ENCODE data around the gene PDZD8.
"Not testable (repeated sequence)": the region's sequence is repeated elsewhere in the genome, so short reads cannot be mapped to it uniquely, and the experiment has no call there.

The PDZD8 gene

GRCh38 chr10:117290872-117291271, 84.4 kb downstream of the PDZD8 start:
- DNase-seq (ENCODE audit: low read depth): not testable (repeated sequence)

GRCh38 chr10:117284716-117285494, 90.3 kb downstream of the PDZD8 start:
- no peak for DNase-seq (ENCODE audit: low read depth)

GRCh38 chr10:117277675-117278074, 97.6 kb downstream of the PDZD8 start:
- no peak for DNase-seq (ENCODE audit: low read depth)

- no peak for DNase-seq (ENCODE audit: low read depth)
Measured at GRCh38 chr10:117275121-117275520, 100.1 kb downstream of the PDZD8 start.

- DNase-seq (ENCODE audit: low read depth): no peak
Measured at GRCh38 chr10:117274509-117274908, 100.7 kb downstream of the PDZD8 start.

GRCh38 chr10:117273980-117274379, 101.3 kb downstream of the PDZD8 start:
- DNase-seq (ENCODE audit: low read depth): no peak

GRCh38 chr10:117272195-117273076, 102.8 kb downstream of the PDZD8 start:
- DNase-seq (ENCODE audit: low read depth): no peak

GRCh38 chr10:117271427-117271826, 103.8 kb downstream of the PDZD8 start:
- DNase-seq (ENCODE audit: low read depth): no peak

GRCh38 chr10:117268907-117269306, 106.3 kb downstream of the PDZD8 start:
- no peak for DNase-seq (ENCODE audit: low read depth)

GRCh38 chr10:117268258-117268657, 107.0 kb downstream of the PDZD8 start:
- DNase-seq (ENCODE audit: low read depth): no peak

- DNase-seq (ENCODE audit: low read depth): no peak
Measured at GRCh38 chr10:117266812-117267211, 108.4 kb downstream of the PDZD8 start.

GRCh38 chr10:117266400-117266799, 108.8 kb downstream of the PDZD8 start:
- no peak for DNase-seq (ENCODE audit: low read depth)

- no peak for DNase-seq (ENCODE audit: low read depth)
Measured at GRCh38 chr10:117264782-117265181, 110.5 kb downstream of the PDZD8 start.

GRCh38 chr10:117262903-117263293, 112.3 kb downstream of the PDZD8 start:
- DNase-seq (ENCODE audit: low read depth): no peak

- DNase-seq (ENCODE audit: low read depth): no peak
Measured at GRCh38 chr10:117262291-117262902, 112.8 kb downstream of the PDZD8 start.

GRCh38 chr10:117261501-117261900, 113.7 kb downstream of the PDZD8 start:
- no peak for DNase-seq (ENCODE audit: low read depth)

- no peak for DNase-seq (ENCODE audit: low read depth)
Measured at GRCh38 chr10:117260084-117260483, 115.2 kb downstream of the PDZD8 start.

- no peak for DNase-seq (ENCODE audit: low read depth)
Measured at GRCh38 chr10:117259279-117259678, 116.0 kb downstream of the PDZD8 start.

GRCh38 chr10:117257721-117258120, 117.5 kb downstream of the PDZD8 start:
- DNase-seq (ENCODE audit: low read depth): no peak

GRCh38 chr10:117256910-117257309, 118.3 kb downstream of the PDZD8 start:
- DNase-seq (ENCODE audit: low read depth): no peak

GRCh38 chr10:117255835-117256460, 119.3 kb downstream of the PDZD8 start:
- DNase-seq (ENCODE audit: low read depth): no peak
